GM23338 (cell line): ENCODE measurements around the gene DIP2C. TPM values are rescaled to one million over a fixed set of nuclear protein-coding genes. Genes with fewer than 3 reads are reported as not detected.

Experiments used
- ATAC-seq: fragments of 200-7000 bp; cut with Tn5 transposase; 3 replicates; pipeline ENCODE4 v1.9.1; 2020
- DNase-seq: peaks from one replicate; pipeline ENCODE4 v3.0.0-alpha.2; 2015; ENCODE audit warnings: low spot score
- H2AFZ ChIP-seq: fragments of 200-600 bp; sonication (generic); 2 replicates; pipeline ENCODE4 v1.8.0; 2016; ENCODE audit warnings: antibody characterized with exemption, mild to moderate bottlenecking, moderate library complexity
- H3F3A ChIP-seq: fragments of 200-600 bp; sonication (generic); replicated peaks from 2 replicates; pipeline ENCODE4 v1.8.0; 2017; ENCODE audit warnings: antibody characterized with exemption, mixed run types, low read depth
- H3K27ac ChIP-seq: fragments of 200-600 bp; sonication (generic); 2 replicates; pipeline ENCODE4 v1.6.1; 2016; ENCODE audit warnings: low read depth
- H3K27me3 ChIP-seq: fragments of 200-600 bp; sonication (generic); 2 replicates; pipeline ENCODE4 v1.8.0; 2016; ENCODE audit warnings: mild to moderate bottlenecking, mixed run types, moderate library complexity; ENCODE audit not compliant: insufficient read depth
- H3K36me3 ChIP-seq: fragments of 200-600 bp; sonication (generic); 2 replicates; pipeline ENCODE4 v1.8.0; 2016; ENCODE audit warnings: mild to moderate bottlenecking; ENCODE audit not compliant: insufficient read depth
- H3K4me1 ChIP-seq: fragments of 200-600 bp; sonication (generic); 2 replicates; pipeline ENCODE4 v1.8.0; 2016; ENCODE audit warnings: mild to moderate bottlenecking, moderate library complexity; ENCODE audit not compliant: insufficient read depth
- H3K4me2 ChIP-seq: fragments of 200-600 bp; sonication (generic); 2 replicates; pipeline ENCODE4 v1.7.1; 2017; ENCODE audit warnings: mixed run types
- H3K4me3 ChIP-seq: fragments of 200-600 bp; sonication (generic); 2 replicates; pipeline ENCODE4 v1.6.1; 2016; ENCODE audit warnings: mixed run types
- H3K79me2 ChIP-seq: fragments of 200-600 bp; sonication (generic); replicated peaks from 2 replicates; pipeline ENCODE4 v1.8.0; 2017; ENCODE audit warnings: mild to moderate bottlenecking; ENCODE audit not compliant: insufficient read depth
- H3K9me2 ChIP-seq: fragments of 200-600 bp; sonication (generic); 2 replicates; pipeline ENCODE4 v1.8.0; 2017; ENCODE audit not compliant: insufficient read depth
- H4K20me1 ChIP-seq: fragments of 200-600 bp; sonication (generic); replicated peaks from 2 replicates; pipeline ENCODE4 v1.8.0; 2017; ENCODE audit warnings: mild to moderate bottlenecking; ENCODE audit not compliant: insufficient read depth
- H3K27ac Mint-ChIP-seq: 2 replicates; pipeline ENCODE4 v1.8.0; 2020; ENCODE audit warnings: inconsistent platforms, mild to moderate bottlenecking, moderate library complexity, mixed read lengths
- H3K27me3 Mint-ChIP-seq: 3 replicates; pipeline ENCODE4 v1.8.0; 2022; ENCODE audit warnings: low read depth, mild to moderate bottlenecking, moderate library complexity, mixed read lengths, inconsistent platforms; ENCODE audit not compliant: insufficient read depth, poor library complexity
- H3K36me3 Mint-ChIP-seq: 3 replicates; pipeline ENCODE4 v1.8.0; 2021; ENCODE audit warnings: low read depth, mild to moderate bottlenecking, inconsistent platforms, moderate library complexity, mixed read lengths
- H3K4me1 Mint-ChIP-seq: 3 replicates; pipeline ENCODE4 v1.8.0; 2020; ENCODE audit warnings: mild to moderate bottlenecking, inconsistent platforms, mixed read lengths
- H3K4me3 Mint-ChIP-seq: 3 replicates; pipeline ENCODE4 v1.8.0; 2021; ENCODE audit warnings: moderate library complexity, mild to moderate bottlenecking, inconsistent platforms, mixed read lengths
- H3K9me3 Mint-ChIP-seq: 3 replicates; pipeline ENCODE4 v1.8.0; 2020; ENCODE audit warnings: moderate library complexity, mild to moderate bottlenecking, inconsistent platforms, mixed read lengths
- CREB1 ChIP-seq: fragments of 250-450 bp; sonication (Bioruptor Pico); IDR thresholded peaks from 2 replicates; pipeline ENCODE4 v1.5.0; 2020; ENCODE audit warnings: low read depth, mild to moderate bottlenecking, moderate library complexity
- CTCF ChIP-seq, 2 experiments: fragments of 200-600 bp in 1 of 2; sonication (generic) in 1 of 2; conservative IDR thresholded peaks; 2 replicates each; pipeline versions ENCODE4 v1.5.1 to v1.6.1; 2016 to 2017; ENCODE audit warnings: antibody characterized with exemption in 2 of 2, low read depth in 2 of 2, mild to moderate bottlenecking in 2 of 2, moderate library complexity in 1 of 2
- ETS1 ChIP-seq: IDR thresholded peaks from 2 replicates; pipeline ENCODE4 v1.6.1; 2016; ENCODE audit warnings: antibody characterized with exemption
- EZH2 ChIP-seq: fragments of 200-600 bp; sonication (generic); IDR thresholded peaks from one replicate; pipeline ENCODE4 v1.8.0; 2017; ENCODE audit warnings: antibody characterized with exemption, mild to moderate bottlenecking, low read depth; ENCODE audit not compliant: unreplicated experiment
- EZH2phosphoT487 ChIP-seq: fragments of 200-600 bp; sonication (generic); IDR thresholded peaks from one replicate; pipeline ENCODE4 v1.8.1; 2018; ENCODE audit warnings: antibody characterized with exemption; ENCODE audit not compliant: unreplicated experiment
- JUNB ChIP-seq: IDR thresholded peaks from one replicate; pipeline ENCODE4 v1.6.1; 2016; ENCODE audit warnings: antibody characterized with exemption; ENCODE audit not compliant: unreplicated experiment
- NANOG ChIP-seq: IDR thresholded peaks from 2 replicates; pipeline ENCODE4 v1.6.1; 2016; ENCODE audit warnings: antibody characterized with exemption, borderline replicate concordance
- POLR2AphosphoS5 ChIP-seq: IDR thresholded peaks from 2 replicates; pipeline ENCODE4 v1.6.1; 2016; ENCODE audit warnings: antibody characterized with exemption, low read depth
- REST ChIP-seq: IDR thresholded peaks from one replicate; pipeline ENCODE4 v1.6.1; 2018; ENCODE audit warnings: antibody characterized with exemption; ENCODE audit not compliant: unreplicated experiment
- STAT1 ChIP-seq: IDR thresholded peaks from one replicate; pipeline ENCODE4 v1.6.1; 2016; ENCODE audit warnings: antibody characterized with exemption; ENCODE audit not compliant: unreplicated experiment
- ZNF114 ChIP-seq: fragments of 250-450 bp; sonication (Bioruptor Pico); IDR thresholded peaks from 2 replicates; pipeline ENCODE4 v1.5.0; 2020; ENCODE audit warnings: mild to moderate bottlenecking, moderate library complexity
- ZNF331 ChIP-seq: fragments of 250-450 bp; sonication (Bioruptor Pico); IDR thresholded peaks from 2 replicates; pipeline ENCODE4 v1.5.0; 2020; ENCODE audit warnings: low read depth, mild to moderate bottlenecking, moderate library complexity
- ZNF462 ChIP-seq: fragments of 250-450 bp; sonication (Bioruptor Pico); IDR thresholded peaks from 2 replicates; pipeline ENCODE4 v1.5.0; 2020; ENCODE audit warnings: mild to moderate bottlenecking, moderate library complexity
- polyA plus RNA-seq: library from polyadenylated mRNA; unstranded; fragments of >200 nt; fragmentation: Nextera tagmentation; extraction: Ambion mirVana; gene quantifications from 2 replicates; pipeline ENCODE4 v1.2.1, GENCODE V29; 2016
- total RNA-seq: library from RNA; depleted of rRNA; stranded (reverse); fragments of >200 nt; shearing (Covaris generic); gene quantifications from 2 replicates; pipeline ENCODE4 v1.2.3, GENCODE V29; 2014

Gene DIP2C
- total and polyA plus RNA-seq, 2 experiments from 2014 or later: 5.1 to 7.7 TPM

GRCh38 chr10:412109-412508 lies 277.4 kb downstream of the DIP2C start:
- Mint-ChIP-seq H3K9me3 (no peaks in the 10 kb centered on the region), H3K27ac (no peak overlapping the region), H3K4me1 (0 out of 3 replicates have a peak, but pooled peaks cover 3% of the 10 kb centered on the region), H3K36me3 (peaks cover 5% of the 10 kb centered on the region; the same call in 1 of the 3 replicates), H3K4me3 (no peak overlapping the region), H3K27me3 (peaks cover 6% of the 10 kb centered on the region)
- Histone ChIP-seq H3K4me2 (no peak overlapping the region), H3K4me1 (no peaks in the 10 kb centered on the region), H3K9me2 (no peaks in the 10 kb centered on the region), H3K79me2 (no peaks in the 10 kb centered on the region), H3F3A (no peaks in the 10 kb centered on the region), H3K27ac (no peak overlapping the region), H3K36me3 (no peaks in the 10 kb centered on the region), H3K4me3 (no peak overlapping the region), H4K20me1 (no peaks in the 10 kb centered on the region), H2AFZ (no peak overlapping the region), H3K27me3 (no peaks in the 10 kb centered on the region)
- TF ChIP-seq POLR2AphosphoS5 (no peak), CTCF (conservative IDR thresholded peaks at IDR 0.05; ENCODE audit: low read depth in 2 of 2) (no peak), REST (no peak), JUNB (no peak), STAT1 (no peak), CREB1 (CRISPR knock-in tag) (no peak), EZH2phosphoT487 (no peak), ZNF114 (CRISPR knock-in tag) (no peak), NANOG (no peak), ETS1 (no peak), ZNF331 (CRISPR knock-in tag) (no peak), ZNF462 (CRISPR knock-in tag) (no peak), EZH2 (no peak)
- ATAC-seq (no peak), DNase-seq (no peak)
